ENCODE results near the gene EHHADH. TPM values are rescaled to one million over a fixed set of nuclear protein-coding genes. Genes with fewer than 3 reads are reported as not detected.
A peak's percentile ranks its signal among the peaks of the same experiment; 100 is the strongest.

Gene EHHADH
- total and polyA plus RNA-seq, 9 of the 15 experiments (the other 6 are each of a cell fraction or from before 2014, with no cell fraction given), result 3.6 to 6.4 (median 5.4) TPM

DNA sequence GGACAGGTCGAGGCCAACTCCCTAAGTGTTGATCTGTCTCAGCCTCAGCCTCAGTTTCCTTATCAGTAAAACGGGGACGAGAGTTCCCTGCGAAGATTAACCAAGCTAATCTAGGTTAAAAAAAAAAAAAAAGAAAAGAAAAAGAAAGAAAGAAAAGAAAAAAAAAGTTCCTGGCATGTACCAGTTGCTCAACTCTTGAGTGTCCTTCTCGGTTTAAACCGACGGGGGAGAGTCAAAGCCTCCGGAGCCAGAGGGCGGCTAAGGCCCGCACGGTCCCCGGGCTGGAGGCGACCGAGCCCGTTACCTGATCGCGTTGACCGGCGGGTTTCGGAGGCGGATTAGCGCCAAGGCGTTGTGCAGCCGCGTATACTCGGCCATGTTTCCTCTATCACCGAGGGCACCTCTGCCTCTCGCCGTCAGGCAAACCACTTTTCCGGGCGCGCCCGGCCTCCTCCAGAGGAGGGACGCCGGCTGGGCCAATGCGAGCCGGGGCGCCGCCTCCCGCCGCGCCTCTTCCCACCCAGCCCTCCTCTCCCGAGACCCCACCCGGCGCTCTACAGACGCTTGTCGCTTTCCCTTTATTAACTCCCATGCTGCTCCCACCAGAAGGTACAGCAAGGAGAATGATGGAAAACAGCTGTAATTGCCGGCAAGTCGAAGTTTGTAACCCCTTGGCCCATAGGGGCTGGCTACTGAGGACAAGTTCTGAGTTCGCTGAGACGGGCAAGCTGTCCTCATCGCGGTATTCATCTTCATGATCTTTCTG is at the start of gene EHHADH (continued):
- TF ChIP-seq, protein P1, sequence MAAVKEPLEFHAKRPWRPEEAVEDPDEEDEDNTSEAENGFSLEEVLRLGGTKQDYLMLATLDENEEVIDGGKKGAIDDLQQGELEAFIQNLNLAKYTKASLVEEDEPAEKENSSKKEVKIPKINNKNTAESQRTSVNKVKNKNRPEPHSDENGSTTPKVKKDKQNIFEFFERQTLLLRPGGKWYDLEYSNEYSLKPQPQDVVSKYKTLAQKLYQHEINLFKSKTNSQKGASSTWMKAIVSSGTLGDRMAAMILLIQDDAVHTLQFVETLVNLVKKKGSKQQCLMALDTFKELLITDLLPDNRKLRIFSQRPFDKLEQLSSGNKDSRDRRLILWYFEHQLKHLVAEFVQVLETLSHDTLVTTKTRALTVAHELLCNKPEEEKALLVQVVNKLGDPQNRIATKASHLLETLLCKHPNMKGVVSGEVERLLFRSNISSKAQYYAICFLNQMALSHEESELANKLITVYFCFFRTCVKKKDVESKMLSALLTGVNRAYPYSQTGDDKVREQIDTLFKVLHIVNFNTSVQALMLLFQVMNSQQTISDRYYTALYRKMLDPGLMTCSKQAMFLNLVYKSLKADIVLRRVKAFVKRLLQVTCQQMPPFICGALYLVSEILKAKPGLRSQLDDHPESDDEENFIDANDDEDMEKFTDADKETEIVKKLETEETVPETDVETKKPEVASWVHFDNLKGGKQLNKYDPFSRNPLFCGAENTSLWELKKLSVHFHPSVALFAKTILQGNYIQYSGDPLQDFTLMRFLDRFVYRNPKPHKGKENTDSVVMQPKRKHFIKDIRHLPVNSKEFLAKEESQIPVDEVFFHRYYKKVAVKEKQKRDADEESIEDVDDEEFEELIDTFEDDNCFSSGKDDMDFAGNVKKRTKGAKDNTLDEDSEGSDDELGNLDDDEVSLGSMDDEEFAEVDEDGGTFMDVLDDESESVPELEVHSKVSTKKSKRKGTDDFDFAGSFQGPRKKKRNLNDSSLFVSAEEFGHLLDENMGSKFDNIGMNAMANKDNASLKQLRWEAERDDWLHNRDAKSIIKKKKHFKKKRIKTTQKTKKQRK (IDR thresholded peaks at IDR 0.05; ENCODE audit: borderline replicate concordance, low read depth, low read length), result no peak
- no peak for TF ChIP-seq RFX1 (IDR thresholded peaks at IDR 0.05)
- TF ChIP-seq NFRKB (IDR thresholded peaks at IDR 0.05; ENCODE audit: low read depth), result no peak; the same call in 1 of the 2 replicates
- TF ChIP-seq BMI1 (IDR thresholded peaks at IDR 0.05; ENCODE audit: low read length), result no peak
- TF ChIP-seq CHCHD3 (CRISPR knock-in tag; IDR thresholded peaks at IDR 0.05), result no peak
- no peak for TF ChIP-seq ZNF184 (CRISPR knock-in tag; IDR thresholded peaks at IDR 0.05)
- TF ChIP-seq, protein P2, sequence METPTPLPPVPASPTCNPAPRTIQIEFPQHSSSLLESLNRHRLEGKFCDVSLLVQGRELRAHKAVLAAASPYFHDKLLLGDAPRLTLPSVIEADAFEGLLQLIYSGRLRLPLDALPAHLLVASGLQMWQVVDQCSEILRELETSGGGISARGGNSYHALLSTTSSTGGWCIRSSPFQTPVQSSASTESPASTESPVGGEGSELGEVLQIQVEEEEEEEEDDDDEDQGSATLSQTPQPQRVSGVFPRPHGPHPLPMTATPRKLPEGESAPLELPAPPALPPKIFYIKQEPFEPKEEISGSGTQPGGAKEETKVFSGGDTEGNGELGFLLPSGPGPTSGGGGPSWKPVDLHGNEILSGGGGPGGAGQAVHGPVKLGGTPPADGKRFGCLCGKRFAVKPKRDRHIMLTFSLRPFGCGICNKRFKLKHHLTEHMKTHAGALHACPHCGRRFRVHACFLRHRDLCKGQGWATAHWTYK (CRISPR knock-in tag; IDR thresholded peaks at IDR 0.05), result peak; percentile 72; the same call in 1 of the 2 replicates
- no peak for TF ChIP-seq MECOM (CRISPR knock-in tag; IDR thresholded peaks at IDR 0.05)
- TF ChIP-seq, protein P3, sequence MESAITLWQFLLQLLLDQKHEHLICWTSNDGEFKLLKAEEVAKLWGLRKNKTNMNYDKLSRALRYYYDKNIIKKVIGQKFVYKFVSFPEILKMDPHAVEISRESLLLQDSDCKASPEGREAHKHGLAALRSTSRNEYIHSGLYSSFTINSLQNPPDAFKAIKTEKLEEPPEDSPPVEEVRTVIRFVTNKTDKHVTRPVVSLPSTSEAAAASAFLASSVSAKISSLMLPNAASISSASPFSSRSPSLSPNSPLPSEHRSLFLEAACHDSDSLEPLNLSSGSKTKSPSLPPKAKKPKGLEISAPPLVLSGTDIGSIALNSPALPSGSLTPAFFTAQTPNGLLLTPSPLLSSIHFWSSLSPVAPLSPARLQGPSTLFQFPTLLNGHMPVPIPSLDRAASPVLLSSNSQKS (CRISPR knock-in tag; IDR thresholded peaks at IDR 0.05), result no peak
- TF ChIP-seq, protein P4, sequence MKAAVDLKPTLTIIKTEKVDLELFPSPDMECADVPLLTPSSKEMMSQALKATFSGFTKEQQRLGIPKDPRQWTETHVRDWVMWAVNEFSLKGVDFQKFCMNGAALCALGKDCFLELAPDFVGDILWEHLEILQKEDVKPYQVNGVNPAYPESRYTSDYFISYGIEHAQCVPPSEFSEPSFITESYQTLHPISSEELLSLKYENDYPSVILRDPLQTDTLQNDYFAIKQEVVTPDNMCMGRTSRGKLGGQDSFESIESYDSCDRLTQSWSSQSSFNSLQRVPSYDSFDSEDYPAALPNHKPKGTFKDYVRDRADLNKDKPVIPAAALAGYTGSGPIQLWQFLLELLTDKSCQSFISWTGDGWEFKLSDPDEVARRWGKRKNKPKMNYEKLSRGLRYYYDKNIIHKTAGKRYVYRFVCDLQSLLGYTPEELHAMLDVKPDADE (conservative IDR thresholded peaks at IDR 0.05; ENCODE audit: control insufficient read depth, low read depth, low read length), result no peak
- TF ChIP-seq CBX2 (IDR thresholded peaks at IDR 0.05; ENCODE audit: insufficient read depth, low read length, poor library complexity, severe bottlenecking), result no peak
- no peak for TF ChIP-seq KAT8 (IDR thresholded peaks at IDR 0.05; ENCODE audit: low read depth)
- no peak for TF ChIP-seq NR2C1 (IDR thresholded peaks at IDR 0.05)
- TF ChIP-seq NR2C1 (tag; IDR thresholded peaks at IDR 0.05), result no peak
- TF ChIP-seq PURB (CRISPR knock-in tag; IDR thresholded peaks at IDR 0.05; ENCODE audit: low read depth), result no peak
- TF ChIP-seq POLR2H (tag; IDR thresholded peaks at IDR 0.05; ENCODE audit: low read depth), result peak; percentile 76
- TF ChIP-seq FOXA3 (CRISPR knock-in tag; conservative IDR thresholded peaks at IDR 0.05 in 1 of 2, IDR thresholded peaks at IDR 0.05 in 1 of 2), result no peak
- no peak for TF ChIP-seq ELF4 (CRISPR knock-in tag; IDR thresholded peaks at IDR 0.05)
- TF ChIP-seq TGIF2 (CRISPR knock-in tag; IDR thresholded peaks at IDR 0.05), result no peak
- no peak for TF ChIP-seq POU5F1 (IDR thresholded peaks at IDR 0.05; ENCODE audit: borderline replicate concordance, low read depth, low read length, partially characterized antibody)

Data from K562 (cell line).